Stimulated activated CD8-positive, alpha-beta memory T cell treated with anti-CD3 and anti-CD28 coated beads, Interleukin-12 subunit alpha, Interleukin-12 subunit beta, amount 100 ng/mL, for 1 hour (primary cell): ENCODE measurements around the gene ZNF837.
"Not testable (repeated sequence)": the region's sequence is repeated elsewhere in the genome, so short reads cannot be mapped to it uniquely, and the experiment has no call there.

Experiments
- DNase-seq: peaks from one replicate; pipeline ENCODE4 v3.0.0-alpha.2; 2020; ENCODE audit warnings: low read depth

ZNF837 gene

DNA sequence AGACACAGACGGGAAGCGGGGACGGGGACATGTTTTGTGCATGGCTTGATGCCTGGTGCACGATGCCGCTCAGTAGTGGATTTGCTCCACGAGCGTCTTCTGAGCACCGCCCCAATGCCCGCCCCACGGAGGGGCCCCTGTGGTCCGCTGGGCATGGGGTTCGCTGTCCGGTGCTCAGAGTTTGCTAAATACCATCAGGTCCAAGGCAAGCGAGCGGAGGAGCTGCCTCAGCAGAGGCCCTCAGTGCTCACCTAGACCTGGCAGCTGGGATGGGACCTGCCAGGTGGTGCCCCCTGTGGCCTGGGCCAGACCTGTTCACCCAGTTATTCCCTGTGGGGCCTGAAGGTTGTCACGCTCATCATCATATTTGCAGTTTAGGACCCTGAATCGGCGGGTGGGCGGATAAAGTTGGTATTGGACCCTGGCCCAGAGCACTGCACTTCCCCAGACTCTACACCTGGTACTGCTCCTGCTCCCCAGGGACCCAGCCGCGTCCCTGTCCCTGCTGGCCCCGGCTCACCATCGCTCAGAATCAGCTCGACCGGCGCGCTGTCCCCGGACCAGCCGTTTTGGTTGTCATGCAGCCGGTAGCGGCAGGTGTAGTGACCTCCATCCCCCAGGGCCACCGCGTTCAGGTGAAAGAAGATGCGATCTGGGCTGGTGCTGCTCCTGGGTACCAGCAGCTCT lies 29.8 kb downstream of the ZNF837 start:
- DNase-seq, result no peak

DNA sequence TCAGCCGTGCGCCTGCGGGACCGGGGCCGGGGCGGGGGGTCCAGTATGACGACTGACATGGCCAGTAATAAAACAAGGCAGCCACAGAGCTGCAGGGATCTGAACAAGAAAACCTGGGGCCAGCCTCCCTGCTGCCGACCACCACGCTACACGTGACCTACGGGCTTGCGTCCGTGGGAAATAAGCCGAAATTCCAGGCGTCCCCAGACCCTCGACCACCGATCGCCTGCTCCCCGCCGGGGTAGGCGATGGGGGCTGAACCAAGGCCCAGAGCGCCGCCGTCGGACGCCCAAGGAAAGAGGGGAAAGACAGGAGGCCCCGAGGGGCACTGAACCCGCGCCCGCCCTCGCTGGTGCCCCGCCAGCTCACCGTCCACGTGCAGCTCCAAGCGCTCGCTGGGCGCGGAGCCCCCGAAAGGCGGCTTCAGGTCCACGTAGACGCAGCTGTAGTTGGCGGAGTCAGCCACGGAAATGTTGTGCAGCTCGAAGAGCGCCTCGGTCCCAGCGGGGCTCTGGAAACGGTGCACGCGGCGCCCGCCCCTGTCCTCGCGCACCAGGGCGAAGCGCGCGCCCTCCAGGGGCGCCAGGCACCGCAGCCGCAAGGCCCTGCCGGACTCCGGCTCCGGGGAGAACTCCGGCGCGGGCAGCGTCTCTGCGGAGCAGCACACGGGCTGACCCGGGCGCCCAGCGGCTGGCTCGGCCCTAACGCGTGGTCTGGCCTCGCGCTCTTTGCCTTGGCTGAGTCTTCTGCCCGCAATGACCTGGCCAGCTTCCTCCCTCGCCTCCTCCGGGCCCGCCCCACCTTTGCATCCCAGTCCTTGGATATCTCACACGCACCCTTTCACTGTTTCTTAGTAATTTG lies 30.6 kb downstream of the ZNF837 start:
- no peak for DNase-seq

DNA sequence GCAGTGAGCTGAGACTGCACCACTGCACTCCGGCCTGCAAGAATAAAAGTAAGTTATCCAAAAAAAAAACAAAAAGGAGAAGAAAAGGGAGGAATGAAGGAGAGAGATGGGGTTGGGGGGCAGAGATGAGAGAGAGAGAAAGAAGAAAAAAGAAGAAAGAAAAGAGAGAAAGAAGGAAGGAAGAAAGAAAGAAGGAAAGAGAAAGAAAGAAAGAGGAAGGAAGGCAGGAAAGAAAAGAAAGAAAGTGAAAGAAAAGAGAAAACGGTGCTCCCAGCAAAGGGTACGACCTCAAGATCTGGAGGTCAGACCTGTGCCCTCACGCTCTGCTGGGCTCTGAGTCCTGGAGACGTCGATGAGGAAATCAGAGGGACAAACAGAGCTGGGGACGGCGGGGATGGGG lies 31.2 kb downstream of the ZNF837 start:
- DNase-seq, result no peak

DNA sequence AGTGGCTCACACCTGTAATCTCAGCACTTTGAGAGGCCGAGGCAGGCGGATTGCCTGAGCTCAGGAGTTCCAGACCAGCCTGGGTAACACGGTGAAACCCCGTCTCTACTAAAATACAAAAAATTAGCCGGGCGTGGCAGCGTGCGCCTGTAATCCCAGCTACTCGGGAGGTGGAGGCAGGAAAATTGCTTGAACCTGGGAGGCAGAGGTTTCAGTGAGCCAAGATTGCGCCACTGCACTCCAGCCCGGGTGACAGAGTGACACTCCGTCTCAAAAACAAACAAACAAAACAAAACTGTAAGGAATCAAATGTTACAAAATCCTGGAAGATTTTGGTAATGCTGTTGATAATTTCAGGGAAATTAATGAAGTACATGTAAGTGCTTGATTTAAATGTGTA lies 32.8 kb downstream of the ZNF837 start:
- DNase-seq, result not testable (repeated sequence)

DNA sequence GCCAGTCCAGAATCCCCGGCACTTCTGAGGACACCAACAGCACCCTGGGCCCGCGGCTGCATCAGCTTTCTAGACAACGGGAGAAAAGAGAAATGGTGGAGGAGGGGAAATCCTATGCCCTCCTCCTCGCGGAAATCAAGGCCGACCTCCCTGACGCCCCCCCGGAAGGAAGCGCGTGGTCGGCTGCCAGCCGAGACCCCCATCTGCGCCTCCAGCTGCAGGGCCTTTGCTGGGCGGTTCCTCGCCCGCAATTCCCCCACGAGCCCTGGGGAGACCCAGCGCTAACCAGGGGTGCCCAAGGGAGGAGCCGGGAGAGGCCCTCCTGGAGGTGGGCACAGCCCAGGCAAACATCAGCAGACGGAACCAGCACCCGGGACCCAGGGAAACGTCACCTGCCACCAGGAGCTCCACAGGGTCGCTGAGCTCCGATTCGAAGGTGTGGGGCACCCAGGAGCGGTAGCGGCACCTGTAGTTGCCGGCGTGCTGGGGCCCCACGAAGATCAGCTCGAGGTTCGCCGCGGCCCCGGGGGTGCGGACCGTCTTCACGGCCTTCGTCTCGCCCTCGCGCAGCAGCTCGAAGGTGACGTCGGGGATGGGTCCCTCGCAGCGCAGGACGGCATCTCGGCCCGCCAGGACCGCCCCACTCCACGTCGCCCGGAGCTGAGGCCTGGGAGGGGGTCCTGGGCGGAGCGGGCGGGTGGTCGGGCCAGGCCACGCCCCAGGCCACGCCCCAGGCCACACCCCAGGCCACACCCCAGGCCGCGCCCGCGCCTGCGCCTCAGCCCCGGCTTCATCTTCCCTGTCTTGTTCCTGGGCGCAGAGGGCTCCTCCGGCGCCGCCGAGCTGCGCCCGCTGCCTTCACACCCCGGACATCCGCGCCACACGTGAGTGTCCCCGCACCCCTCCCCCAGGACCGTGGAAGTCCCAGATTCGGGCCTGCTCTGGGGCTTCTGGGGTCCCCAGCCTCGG lies 33.6 kb downstream of the ZNF837 start:
- peak; percentile 51 for DNase-seq

DNA sequence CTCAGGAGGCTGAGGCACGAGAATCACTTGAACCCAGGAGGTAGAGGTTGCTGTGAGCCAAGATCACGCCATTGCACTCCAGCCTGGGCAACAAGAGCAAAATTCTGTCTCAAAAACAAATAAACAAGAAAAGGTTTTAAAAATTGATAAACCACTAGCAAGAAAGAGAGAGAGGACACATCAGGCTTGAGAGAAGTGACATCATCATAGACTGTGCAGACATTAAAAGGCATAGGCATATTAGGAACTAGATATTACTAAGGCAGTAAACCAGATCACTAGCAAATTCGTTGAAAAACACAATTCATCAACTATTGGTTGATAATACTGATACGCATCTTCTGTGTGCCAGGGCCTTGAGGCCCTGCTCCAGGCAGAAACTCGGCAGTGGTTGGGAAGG lies 35.3 kb downstream of the ZNF837 start:
- DNase-seq, result no peak

DNA sequence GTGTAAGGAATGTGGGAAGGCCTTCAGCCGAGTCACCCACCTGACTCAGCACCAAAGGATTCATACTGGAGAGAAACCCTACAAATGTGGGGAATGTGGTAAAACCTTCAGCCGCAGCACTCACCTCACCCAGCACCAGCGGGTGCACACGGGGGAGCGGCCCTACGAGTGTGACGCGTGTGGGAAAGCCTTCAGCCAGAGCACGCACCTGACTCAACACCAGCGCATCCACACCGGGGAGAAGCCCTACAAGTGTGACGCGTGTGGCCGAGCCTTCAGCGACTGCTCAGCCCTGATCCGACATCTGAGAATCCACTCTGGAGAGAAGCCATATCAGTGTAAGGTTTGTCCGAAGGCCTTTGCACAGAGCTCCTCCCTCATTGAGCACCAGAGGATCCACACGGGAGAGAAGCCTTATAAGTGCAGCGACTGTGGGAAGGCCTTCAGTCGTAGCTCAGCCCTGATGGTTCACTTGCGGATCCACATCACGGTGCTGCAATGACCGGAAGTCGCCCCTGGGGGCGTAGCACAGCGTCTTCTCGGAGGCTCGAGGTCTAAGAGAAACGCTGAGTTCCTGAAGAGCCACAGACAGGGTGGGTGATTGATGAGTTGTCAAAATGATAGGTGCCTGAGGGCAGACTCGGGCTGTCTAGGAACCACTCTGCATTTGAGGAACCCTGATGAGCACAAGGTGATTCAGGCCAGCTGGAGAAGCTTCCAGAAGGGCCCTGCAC lies 41.8 kb downstream of the ZNF837 start:
- DNase-seq, result no peak

DNA sequence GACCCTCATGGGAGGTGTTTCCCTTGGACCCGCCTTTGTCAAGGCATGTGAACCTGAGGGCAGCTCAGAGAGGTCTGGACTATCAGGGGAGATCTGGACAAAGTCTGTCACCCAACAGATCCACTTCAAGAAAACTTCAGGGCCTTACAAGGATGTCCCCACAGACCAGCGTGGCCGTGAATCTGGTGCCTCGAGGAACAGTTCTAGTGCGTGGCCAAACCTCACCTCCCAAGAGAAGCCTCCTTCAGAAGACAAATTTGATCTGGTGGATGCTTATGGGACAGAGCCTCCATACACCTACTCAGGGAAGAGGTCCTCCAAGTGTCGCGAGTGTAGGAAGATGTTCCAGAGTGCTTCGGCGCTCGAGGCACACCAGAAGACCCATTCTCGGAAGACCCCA lies 42.5 kb downstream of the ZNF837 start:
- DNase-seq, result no peak

DNA sequence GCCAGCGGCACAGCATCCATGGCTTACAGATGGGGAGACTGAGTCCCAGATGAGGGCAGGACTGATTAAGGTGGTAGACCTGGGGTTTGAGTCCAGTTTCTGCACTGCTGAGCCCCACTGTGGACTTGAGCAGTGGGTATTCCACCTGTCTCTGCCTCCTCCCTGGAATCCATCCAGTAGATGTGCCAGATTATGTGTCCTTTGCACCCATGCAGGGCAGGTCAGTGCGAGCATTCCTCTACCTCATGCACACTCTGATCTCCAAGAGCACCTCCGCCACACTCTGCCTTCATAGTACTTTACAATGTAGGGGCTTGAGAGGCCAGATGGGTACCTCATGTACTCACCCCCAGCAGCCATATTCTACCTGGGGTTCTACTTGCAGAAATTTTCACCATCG lies 44.0 kb downstream of the ZNF837 start:
- DNase-seq, result no peak

DNA sequence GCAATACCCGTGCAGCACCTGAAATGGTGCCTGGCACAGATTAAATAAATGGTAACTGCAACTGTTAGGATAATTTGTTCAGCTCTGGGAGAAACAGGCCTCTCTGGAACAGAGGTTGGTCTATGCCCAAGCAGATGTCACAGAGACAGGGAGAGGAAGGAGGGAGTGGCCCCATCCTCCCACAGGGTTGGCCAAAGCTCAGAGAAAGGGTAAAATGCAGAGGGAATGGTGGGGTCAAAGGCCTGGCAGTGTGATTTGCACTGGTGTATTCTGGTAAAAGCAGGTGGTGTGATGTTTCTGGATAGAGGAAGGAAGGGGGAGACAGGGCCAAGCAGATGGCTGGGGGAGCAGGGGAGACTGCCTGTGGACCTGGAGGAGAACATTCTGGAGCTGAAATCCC lies 44.6 kb downstream of the ZNF837 start:
- DNase-seq, result no peak

DNA sequence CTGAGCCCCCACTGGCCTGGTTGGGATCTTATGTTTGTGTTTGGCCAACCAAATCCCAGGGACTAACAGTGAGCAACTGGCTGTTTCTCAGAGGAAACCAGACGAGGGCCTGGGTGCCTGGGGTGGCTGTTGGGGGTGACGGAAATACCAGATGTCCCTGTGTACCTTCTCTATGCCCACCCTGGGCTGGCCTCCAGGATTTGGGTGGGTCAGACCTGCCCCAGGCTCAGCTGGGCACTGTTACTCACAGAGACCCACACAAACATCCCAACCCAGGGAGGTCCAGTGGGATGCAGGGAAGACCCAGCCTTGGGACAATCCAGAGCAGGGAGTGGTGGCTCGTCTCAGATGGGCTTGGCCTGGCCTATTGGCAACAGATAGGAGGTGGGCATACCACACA lies 45.2 kb downstream of the ZNF837 start:
- DNase-seq, result no peak

DNA sequence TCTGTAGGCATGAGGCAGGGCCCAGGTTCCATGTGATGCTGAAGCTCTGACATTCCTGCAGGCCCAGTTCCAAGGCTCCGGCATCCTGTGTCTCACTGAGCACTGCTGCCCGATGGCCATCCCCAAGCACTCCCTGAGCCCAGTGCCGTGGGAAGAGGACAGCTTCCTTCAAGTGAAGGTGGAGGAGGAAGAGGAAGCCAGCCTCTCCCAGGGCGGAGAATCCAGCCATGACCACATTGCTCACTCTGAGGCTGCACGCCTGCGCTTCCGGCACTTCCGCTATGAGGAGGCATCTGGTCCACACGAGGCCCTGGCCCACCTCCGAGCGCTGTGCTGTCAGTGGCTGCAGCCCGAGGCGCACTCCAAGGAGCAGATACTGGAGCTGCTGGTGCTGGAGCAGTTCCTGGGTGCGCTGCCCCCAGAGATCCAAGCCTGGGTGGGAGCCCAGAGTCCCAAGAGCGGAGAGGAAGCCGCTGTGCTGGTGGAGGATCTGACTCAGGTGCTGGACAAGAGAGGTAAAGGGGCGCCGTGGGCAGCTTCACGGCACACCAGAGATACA lies 46.1 kb downstream of the ZNF837 start:
- DNase-seq, result no peak

DNA sequence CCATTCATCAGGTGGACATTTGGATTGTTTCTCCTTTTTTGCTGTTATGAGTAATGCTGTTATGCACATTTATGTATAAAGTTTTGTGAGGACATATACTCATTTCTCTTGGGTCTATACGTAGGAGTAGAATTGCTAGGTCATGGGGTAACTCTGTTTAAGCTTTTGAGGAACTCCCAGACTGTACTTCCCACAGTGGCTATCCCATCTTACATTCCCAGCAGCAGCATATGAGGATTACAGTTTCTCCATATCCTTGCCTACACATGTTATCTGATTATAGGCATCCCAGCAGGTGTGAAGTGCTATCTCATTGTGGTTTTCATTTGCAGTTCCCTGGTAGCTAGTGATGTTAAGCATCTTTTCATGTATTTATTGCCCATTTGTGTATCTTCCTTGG lies 48.1 kb downstream of the ZNF837 start:
- no peak for DNase-seq

DNA sequence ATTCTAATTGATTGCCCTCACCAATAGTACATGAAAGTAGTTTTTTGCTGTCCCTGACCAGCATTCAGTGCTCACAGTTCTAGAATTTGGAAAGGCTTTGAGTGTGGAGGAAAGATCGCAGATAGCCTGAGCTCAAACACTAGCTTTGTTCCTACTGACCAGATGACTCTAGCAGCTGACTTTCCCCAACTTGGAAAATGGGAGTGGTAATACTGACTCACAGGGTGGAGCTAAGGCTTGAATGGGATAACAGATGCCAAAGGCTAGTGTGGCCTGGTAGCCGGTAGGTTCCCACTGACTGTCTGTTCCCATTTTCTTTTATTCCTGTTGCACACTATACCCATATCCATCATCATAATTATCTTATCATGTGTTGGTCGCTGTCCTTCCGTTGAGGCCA lies 50.4 kb downstream of the ZNF837 start:
- no peak for DNase-seq

DNA sequence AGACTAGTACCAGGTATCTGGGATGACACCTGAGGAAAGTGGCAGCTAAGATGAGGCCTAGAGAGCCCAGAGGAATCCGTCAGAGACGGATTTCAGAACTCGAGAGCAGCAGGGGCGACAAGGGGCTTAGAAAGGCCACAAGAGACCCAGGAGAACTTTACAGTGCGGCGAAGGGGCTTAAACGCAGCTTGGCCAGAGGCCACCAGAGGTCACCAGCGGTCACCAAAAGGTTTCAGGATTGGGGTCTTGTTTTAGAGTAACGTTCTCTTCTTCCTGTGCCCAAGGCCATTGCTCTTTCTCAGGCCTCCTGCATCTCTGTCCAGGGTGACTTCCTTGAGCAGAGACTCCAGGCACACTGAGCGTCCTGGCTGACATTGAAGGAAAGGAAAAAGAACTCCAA lies 51.8 kb downstream of the ZNF837 start:
- no peak for DNase-seq

DNA sequence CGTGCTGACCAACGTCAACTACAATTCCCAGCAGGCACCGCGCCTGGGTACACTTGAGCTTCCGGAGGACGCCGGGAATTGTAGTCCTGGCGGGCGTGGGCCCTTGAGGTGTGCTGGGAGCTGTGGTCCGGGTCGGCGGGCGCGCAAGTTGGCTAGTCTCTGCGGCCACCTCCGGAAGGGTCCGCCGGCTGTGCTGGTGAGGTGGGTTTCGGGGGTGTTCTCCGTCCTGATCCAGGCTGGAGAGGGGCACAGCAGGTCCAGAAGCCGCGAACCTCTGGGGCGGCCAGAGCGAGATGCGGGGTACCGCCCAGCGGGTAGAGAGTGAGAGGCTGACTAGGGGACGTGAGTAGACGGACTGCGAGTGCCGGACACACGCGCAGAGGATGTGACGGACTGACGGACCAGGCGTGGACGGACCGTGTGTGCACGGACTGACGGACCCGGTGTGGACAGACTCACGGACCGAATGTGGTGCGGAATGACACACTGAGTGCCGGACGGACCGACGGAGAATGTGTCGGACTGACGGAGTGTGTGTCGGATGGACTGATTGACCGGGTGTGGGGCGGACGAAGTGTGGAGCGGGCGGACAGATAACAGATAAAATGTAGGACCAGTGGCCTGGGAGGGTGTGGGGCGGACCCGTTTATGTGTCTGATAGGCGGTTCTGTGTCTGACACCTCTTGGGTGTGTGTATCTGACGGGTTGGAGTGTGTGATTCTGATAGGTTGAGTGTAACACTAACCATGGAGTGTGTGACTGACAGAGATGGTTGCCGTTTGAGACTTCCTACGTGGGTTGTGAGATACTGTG lies 53.7 kb downstream of the ZNF837 start, which contains the start of gene ZSCAN22:
Gene ZSCAN22, plus strand, starts transcription at position 81 of the 813 bp plus-strand sequence. CDS start 7,809 bp downstream, outside the sequence.
- DNase-seq, result peak; percentile 82

DNA sequence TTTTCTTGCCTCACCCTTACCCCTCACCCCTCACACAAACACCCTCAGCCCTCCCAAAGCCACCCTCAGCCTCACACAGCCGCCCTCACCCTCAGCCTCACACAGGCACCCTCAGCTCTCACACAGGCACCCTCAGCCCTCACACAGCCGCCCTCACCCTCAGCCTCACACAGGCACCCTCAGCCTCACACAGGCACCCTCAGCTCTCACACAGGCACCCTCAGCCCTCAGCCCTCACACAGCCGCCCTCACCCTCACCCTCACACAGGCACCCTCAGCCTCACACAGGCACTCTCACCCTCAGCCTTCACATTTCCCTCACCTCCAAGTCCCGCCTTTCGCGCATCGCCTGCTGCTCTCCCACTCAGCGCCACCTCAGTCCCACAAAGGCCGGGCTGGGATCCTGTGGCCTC lies 54.3 kb downstream of the ZNF837 start:
- no peak for DNase-seq

DNA sequence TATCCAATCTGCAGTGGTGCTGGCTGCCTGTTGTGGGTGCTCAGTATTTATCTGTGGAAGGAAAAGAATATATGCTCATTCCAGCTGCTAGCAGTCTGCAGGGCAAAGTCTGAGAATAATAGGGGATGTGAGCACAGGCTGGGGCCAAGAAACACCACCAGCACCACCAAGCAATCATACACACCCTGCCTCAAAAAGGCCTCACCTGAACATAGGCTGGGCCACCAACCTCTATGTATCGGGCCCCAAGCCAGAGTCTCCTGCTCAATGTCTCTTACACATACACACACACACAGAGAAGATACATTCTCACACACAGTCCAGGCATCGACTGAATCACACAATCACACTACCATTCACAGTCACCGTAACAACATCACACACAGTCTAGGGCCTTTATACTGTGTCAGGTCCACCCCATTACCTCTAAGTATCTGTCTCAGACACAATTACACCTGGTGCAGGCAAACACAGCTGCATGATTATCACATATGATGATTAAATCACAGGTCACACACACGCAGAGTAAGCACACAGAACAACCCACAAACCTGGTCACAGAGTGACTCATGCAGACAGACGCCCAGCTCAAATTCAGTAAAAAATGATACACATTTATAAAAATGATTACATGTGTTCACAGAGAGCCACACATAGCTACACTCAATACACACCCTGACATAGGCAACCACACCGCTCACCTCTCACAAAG lies 55.4 kb downstream of the ZNF837 start:
- no peak for DNase-seq

DNA sequence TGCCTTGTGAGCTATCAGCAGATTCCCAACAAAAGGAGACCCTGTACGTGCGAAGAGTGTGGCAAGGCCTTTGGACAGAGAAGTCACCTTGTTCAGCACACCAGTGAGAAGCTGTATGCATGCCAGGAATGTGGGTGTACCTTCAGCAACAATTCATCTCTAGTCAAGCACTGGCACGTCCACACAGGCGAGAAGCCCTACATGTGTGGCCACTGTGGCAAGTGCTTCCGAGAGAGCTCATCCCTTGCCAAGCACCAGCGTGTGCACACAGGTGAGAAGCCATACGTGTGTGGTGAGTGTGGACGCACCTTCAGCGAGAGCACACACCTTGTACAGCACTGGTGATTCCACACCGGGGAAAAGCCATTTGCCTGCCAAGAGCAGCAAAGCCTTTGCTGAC lies 61.6 kb downstream of the ZNF837 start:
- no peak for DNase-seq

DNA sequence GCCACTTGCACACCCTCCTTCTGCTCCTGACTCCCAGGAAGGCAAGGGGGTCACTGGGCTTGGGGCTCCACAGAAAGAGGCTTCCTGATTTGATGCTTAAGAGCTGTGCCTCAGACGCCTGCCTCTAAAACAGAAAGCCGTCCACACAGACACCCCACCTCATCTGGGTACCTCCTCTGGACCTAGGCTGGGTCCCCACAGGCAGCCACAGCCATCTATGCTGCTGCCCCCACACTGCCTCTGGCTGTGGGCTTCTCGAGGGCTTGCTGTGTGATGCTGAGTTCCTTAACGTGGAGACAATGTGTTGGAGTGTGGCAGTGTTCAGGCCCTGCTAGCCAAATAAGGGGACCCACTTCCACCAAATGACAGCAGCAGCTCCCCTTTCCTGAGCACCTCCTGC lies 62.5 kb downstream of the ZNF837 start:
- DNase-seq, result no peak
